Measurements from ENCODE around the gene DENND11. TPM values are rescaled to one million over a fixed set of nuclear protein-coding genes. Genes with fewer than 3 reads are reported as not detected.

Gene DENND11
- total RNA-seq (2014; rRNA removed; shearing (Covaris generic)): 14.5 and 17.0 TPM in 2 replicates

GRCh38 chr7:141702047-141702567 lies at the start of gene DENND11:
Gene DENND11 (minus strand): TSS chr7:141702166. CDS start chr7:141702153, 13 bp downstream.
- Histone ChIP-seq H3K27ac (no peak within 1 kb of the TSS), H3K4me1 (peaks cover 7% of the 10 kb centered on the region), H3K27me3 (peaks cover 7% of the 10 kb centered on the region; the same call in 1 of the 2 replicates), H3K36me3 (no peaks in the 10 kb centered on the region), H3K9me3 (replicated peaks) (no peaks in the 10 kb centered on the region), H3K4me3 (peak within 1 kb of the TSS; percentile 88)
- DNase-seq: peak; percentile 42 to 63

GRCh38 chr7:141748396-141748795 lies 46.4 kb upstream of the DENND11 start:
- H3K27me3 ChIP-seq: no peaks in the 10 kb centered on the region
- H3K4me1 ChIP-seq: no peaks in the 10 kb centered on the region
- no peak overlapping the region for H3K4me3 ChIP-seq
- H3K36me3 ChIP-seq: peaks cover 93% of the 10 kb centered on the region
- DNase-seq: no peak
- H3K9me3 ChIP-seq (replicated peaks): peaks cover 24% of the 10 kb centered on the region
- no peak overlapping the region for H3K27ac ChIP-seq

GRCh38 chr7:141744131-141744530 lies 42.2 kb upstream of the DENND11 start:
- no peaks in the 10 kb centered on the region for H3K9me3 ChIP-seq (replicated peaks)
- H3K27me3 ChIP-seq: no peaks in the 10 kb centered on the region
- H3K36me3 ChIP-seq: peaks cover 85% of the 10 kb centered on the region
- no peak overlapping the region for H3K27ac ChIP-seq
- DNase-seq: no peak
- H3K4me3 ChIP-seq: no peak overlapping the region
- H3K4me1 ChIP-seq: no peaks in the 10 kb centered on the region

GRCh38 chr7:141742229-141742628 lies 40.3 kb upstream of the DENND11 start:
- no peaks in the 10 kb centered on the region for H3K27me3 ChIP-seq
- no peak overlapping the region for H3K27ac ChIP-seq
- no peaks in the 10 kb centered on the region for H3K4me1 ChIP-seq
- H3K4me3 ChIP-seq: no peak overlapping the region
- H3K9me3 ChIP-seq (replicated peaks): no peaks in the 10 kb centered on the region
- H3K36me3 ChIP-seq: peaks cover 72% of the 10 kb centered on the region
- DNase-seq: no peak

- H3K4me3 ChIP-seq: peak overlapping the region; percentile 82
Observed at GRCh38 chr7:141739250-141739649, 37.3 kb upstream of the DENND11 start.

GRCh38 chr7:141738592-141739013 lies 36.6 kb upstream of the DENND11 start:
- Histone ChIP-seq H3K4me1 (no peaks in the 10 kb centered on the region), H3K4me3 (peak overlapping the region; percentile 82), H3K27ac (peak overlapping the region; percentile 65), H3K27me3 (no peaks in the 10 kb centered on the region), H3K36me3 (peaks cover 37% of the 10 kb centered on the region), H3K9me3 (replicated peaks) (no peaks in the 10 kb centered on the region)
- DNase-seq: no peak

More at GRCh38 chr7:141739250-141739649, 37.3 kb upstream of the DENND11 start:
- no peak overlapping the region for H3K27ac ChIP-seq
- H3K27me3 ChIP-seq: no peaks in the 10 kb centered on the region
- peaks cover 43% of the 10 kb centered on the region for H3K36me3 ChIP-seq
- no peaks in the 10 kb centered on the region for H3K9me3 ChIP-seq (replicated peaks)
- H3K4me1 ChIP-seq: no peaks in the 10 kb centered on the region
- DNase-seq: no peak

GRCh38 chr7:141737836-141738591 lies 36.0 kb upstream of the DENND11 start, which contains the start of gene SSBP1:
Gene SSBP1 (plus strand): TSS chr7:141738358. CDS start chr7:141739167, 809 bp downstream.
- peak; percentile 92 to 98 for DNase-seq
- Histone ChIP-seq H3K27me3 (no peaks in the 10 kb centered on the region), H3K27ac (peak within 1 kb of the TSS; percentile 65), H3K36me3 (peaks cover 31% of the 10 kb centered on the region), H3K4me3 (peak within 1 kb of the TSS; percentile 82), H3K9me3 (replicated peaks) (no peaks in the 10 kb centered on the region), H3K4me1 (no peaks in the 10 kb centered on the region)

- H3K4me3 ChIP-seq: peak overlapping the region; percentile 82
- no peaks in the 10 kb centered on the region for H3K9me3 ChIP-seq (replicated peaks)
- H3K4me1 ChIP-seq: no peaks in the 10 kb centered on the region
- peak in 1 of 2 experiments; percentile 25 for DNase-seq
- peaks cover 25% of the 10 kb centered on the region for H3K36me3 ChIP-seq
- H3K27ac ChIP-seq: peak overlapping the region; percentile 65; the same call in 1 of the 2 replicates
- no peaks in the 10 kb centered on the region for H3K27me3 ChIP-seq
Observed at GRCh38 chr7:141737118-141737835, 35.3 kb upstream of the DENND11 start.

GRCh38 chr7:141731476-141732149 lies 29.6 kb upstream of the DENND11 start:
- DNase-seq: no peak
- H3K9me3 ChIP-seq (replicated peaks): no peaks in the 10 kb centered on the region
- H3K27ac ChIP-seq: no peak overlapping the region

GRCh38 chr7:141729020-141729419 lies 27.1 kb upstream of the DENND11 start:
- Histone ChIP-seq H3K4me1 (no peaks in the 10 kb centered on the region), H3K36me3 (no peaks in the 10 kb centered on the region), H3K4me3 (no peak overlapping the region), H3K9me3 (replicated peaks) (no peaks in the 10 kb centered on the region), H3K27ac (no peak overlapping the region), H3K27me3 (peaks cover 7% of the 10 kb centered on the region)
- DNase-seq: no peak

More at GRCh38 chr7:141731476-141732149, 29.6 kb upstream of the DENND11 start:
- Histone ChIP-seq H3K4me3 (no peak overlapping the region), H3K36me3 (no peaks in the 10 kb centered on the region), H3K27me3 (no peaks in the 10 kb centered on the region), H3K4me1 (no peaks in the 10 kb centered on the region)

GRCh38 chr7:141722529-141722928 lies 20.6 kb upstream of the DENND11 start:
- Histone ChIP-seq H3K4me1 (no peaks in the 10 kb centered on the region), H3K9me3 (replicated peaks) (no peaks in the 10 kb centered on the region), H3K27me3 (peaks cover 7% of the 10 kb centered on the region), H3K4me3 (no peak overlapping the region), H3K36me3 (no peaks in the 10 kb centered on the region), H3K27ac (no peak overlapping the region)
- no peak for DNase-seq

GRCh38 chr7:141717450-141717849 lies 15.5 kb upstream of the DENND11 start:
- no peak for DNase-seq
- Histone ChIP-seq H3K4me3 (no peak overlapping the region), H3K27ac (no peak overlapping the region), H3K36me3 (no peaks in the 10 kb centered on the region), H3K27me3 (no peaks in the 10 kb centered on the region; the same call in 1 of the 2 replicates), H3K4me1 (no peaks in the 10 kb centered on the region), H3K9me3 (replicated peaks) (no peaks in the 10 kb centered on the region)

- Histone ChIP-seq H3K27me3 (no peaks in the 10 kb centered on the region; the same call in 1 of the 2 replicates), H3K9me3 (replicated peaks) (no peaks in the 10 kb centered on the region), H3K36me3 (no peaks in the 10 kb centered on the region), H3K4me1 (no peaks in the 10 kb centered on the region), H3K4me3 (no peak overlapping the region), H3K27ac (no peak overlapping the region)
- no peak for DNase-seq
Observed at GRCh38 chr7:141715794-141716689, 14.1 kb upstream of the DENND11 start.

- Histone ChIP-seq H3K4me3 (no peak overlapping the region), H3K27ac (no peak overlapping the region), H3K9me3 (replicated peaks) (no peaks in the 10 kb centered on the region), H3K36me3 (no peaks in the 10 kb centered on the region), H3K27me3 (no peaks in the 10 kb centered on the region; the same call in 1 of the 2 replicates), H3K4me1 (no peaks in the 10 kb centered on the region)
- no peak for DNase-seq
Observed at GRCh38 chr7:141715018-141715417, 13.1 kb upstream of the DENND11 start.
